Neural cell (in vitro differentiated cells): ENCODE data around the gene MEIS3. TPM values are rescaled to one million over a fixed set of nuclear protein-coding genes. Genes with fewer than 3 reads are reported as not detected.

Experiments
- H2AFZ ChIP-seq: fragments of 200-600, 300-800 bp; sonication (generic), shearing (Covaris generic); 2 replicates; pipeline ENCODE4 v1.6.0; 2014; ENCODE audit warnings: low read depth, mild to moderate bottlenecking, antibody characterized with exemption, low read length, moderate library complexity
- H3F3A ChIP-seq: fragments of 200-600 bp; shearing (Covaris generic); 2 replicates; pipeline ENCODE4 v1.6.1; 2016; ENCODE audit warnings: mild to moderate bottlenecking, moderate library complexity, mixed read lengths, antibody characterized with exemption, low read length; ENCODE audit not compliant: insufficient read depth, poor library complexity, severe bottlenecking
- H3K27ac ChIP-seq: fragments of 200-600, 300-800 bp; sonication (generic), shearing (Covaris generic); 2 replicates; pipeline ENCODE4 v1.5.1; 2014; ENCODE audit warnings: mild to moderate bottlenecking, low read length, moderate library complexity
- H3K27me3 ChIP-seq: fragments of 300-800, 200-600 bp; sonication (generic), shearing (Covaris generic); 2 replicates; pipeline ENCODE4 v1.6.0; 2014; ENCODE audit warnings: mild to moderate bottlenecking, low read depth, low read length, moderate library complexity; ENCODE audit not compliant: insufficient read depth
- H3K36me3 ChIP-seq: fragments of 300-800, 200-600 bp; sonication (generic), shearing (Covaris generic); 2 replicates; pipeline ENCODE4 v1.5.1; 2014; ENCODE audit warnings: mild to moderate bottlenecking, antibody characterized with exemption, low read length, moderate library complexity; ENCODE audit not compliant: insufficient read depth
- H3K4me2 ChIP-seq: fragments of 300-800, 200-600 bp; sonication (generic), shearing (Covaris generic); 2 replicates; pipeline ENCODE4 v1.6.0; 2014; ENCODE audit warnings: mild to moderate bottlenecking, low read length
- H3K4me3 ChIP-seq: fragments of 300-800, 200-600 bp; sonication (generic), shearing (Covaris generic); 2 replicates; pipeline ENCODE4 v1.5.1; 2014; ENCODE audit warnings: mild to moderate bottlenecking, low read length, moderate library complexity
- H3K79me2 ChIP-seq: fragments of 200-600 bp; shearing (Covaris generic); replicated peaks from 2 replicates; pipeline ENCODE4 v1.6.0; 2014; ENCODE audit warnings: mild to moderate bottlenecking, low read length, moderate library complexity; ENCODE audit not compliant: insufficient read depth
- H3K9ac ChIP-seq: fragments of 300-800, 200-600 bp; sonication (generic), shearing (Covaris generic); 2 replicates; pipeline ENCODE4 v1.6.1; 2016; ENCODE audit warnings: mild to moderate bottlenecking, low read length, mixed read lengths
- H3K9me2 ChIP-seq: fragments of 200-600 bp; shearing (Covaris generic); 2 replicates; pipeline ENCODE4 v1.6.1; 2016; ENCODE audit warnings: mild to moderate bottlenecking, low read length, mixed read lengths; ENCODE audit not compliant: insufficient read depth
- H3K9me3 ChIP-seq: fragments of 200-600, 300-800 bp; sonication (generic), shearing (Covaris generic); 2 replicates; pipeline ENCODE4 v1.6.1; 2016; ENCODE audit warnings: mild to moderate bottlenecking, mixed run types, low read length, moderate library complexity, mixed read lengths
- H4K20me1 ChIP-seq: fragments of 200-600 bp; shearing (Covaris generic); 2 replicates; pipeline ENCODE4 v1.6.1; 2016; ENCODE audit warnings: mild to moderate bottlenecking, mixed run types; ENCODE audit not compliant: insufficient read depth
- EP300 ChIP-seq: fragments of 450-650 bp; conservative IDR thresholded peaks from 2 replicates; pipeline ENCODE4 v1.6.1; 2014; ENCODE audit warnings: antibody characterized with exemption, mild to moderate bottlenecking, moderate library complexity; ENCODE audit not compliant: poor library complexity, severe bottlenecking
- EZH2 ChIP-seq: fragments of 200-600, 300-800 bp; shearing (Covaris generic), sonication (generic); IDR thresholded peaks from 2 replicates; pipeline ENCODE4 v1.6.1; 2014; ENCODE audit warnings: antibody characterized with exemption, low read length, borderline replicate concordance, mild to moderate bottlenecking; ENCODE audit not compliant: insufficient read depth, poor library complexity, severe bottlenecking
- MXI1 ChIP-seq: fragments of 450-650 bp; conservative IDR thresholded peaks from 2 replicates; pipeline ENCODE4 v1.6.1; 2014; ENCODE audit warnings: antibody characterized with exemption, mild to moderate bottlenecking; ENCODE audit not compliant: poor library complexity, severe bottlenecking
- POLR2AphosphoS5 ChIP-seq: IDR thresholded peaks from 2 replicates; pipeline ENCODE4 v1.6.1; 2012
- RAD21 ChIP-seq: fragments of 450-650 bp; conservative IDR thresholded peaks from 2 replicates; pipeline ENCODE4 v1.6.1; 2014; ENCODE audit warnings: antibody characterized with exemption, mild to moderate bottlenecking, moderate library complexity
- SMC3 ChIP-seq: fragments of 450-650 bp; conservative IDR thresholded peaks from 2 replicates; pipeline ENCODE4 v1.6.1; 2014; ENCODE audit warnings: antibody characterized with exemption, mild to moderate bottlenecking, moderate library complexity; ENCODE audit not compliant: poor library complexity
- TAF1 ChIP-seq: IDR thresholded peaks from 2 replicates; pipeline ENCODE4 v1.6.1; 2012; ENCODE audit warnings: low read depth
- polyA plus RNA-seq: library from polyadenylated mRNA; depleted of rRNA; stranded (reverse); fragments of >200 nt; gene quantifications from 2 replicates; pipeline ENCODE4 v1.2.3, GENCODE V29; 2014
- TF ChIP-seq, protein P1 (sequence below): fragments of 450-650 bp; IDR thresholded peaks from 2 replicates; pipeline ENCODE4 v1.5.1; 2014; ENCODE audit warnings: antibody characterized with exemption, mild to moderate bottlenecking, moderate library complexity; ENCODE audit not compliant: poor library complexity, severe bottlenecking
- TF ChIP-seq, protein P2 (sequence below): IDR thresholded peaks from 2 replicates; pipeline ENCODE4 v1.6.1; 2012; ENCODE audit warnings: borderline replicate concordance

The MEIS3 gene
- polyA plus RNA-seq, 1 donor from 2014 or later, result 379 TPM

GRCh38 chr19:47432091-47432490 is 12.8 kb upstream of the MEIS3 start:
- Histone ChIP-seq H4K20me1 (no peaks in the 10 kb centered on the region), H3K36me3 (no peaks in the 10 kb centered on the region), H3K9me3 (no peaks in the 10 kb centered on the region), H3K9me2 (no peaks in the 10 kb centered on the region), H3K27me3 (peaks cover 20% of the 10 kb centered on the region), H3K79me2 (no peaks in the 10 kb centered on the region), H3K27ac (no peak overlapping the region), H2AFZ (no peak overlapping the region), H3F3A (peaks cover under 1% of the 10 kb centered on the region), H3K4me3 (no peak overlapping the region), H3K9ac (no peak overlapping the region), H3K4me2 (no peak overlapping the region)
- no peak for TF ChIP-seq EZH2
- TF ChIP-seq, protein P1, sequence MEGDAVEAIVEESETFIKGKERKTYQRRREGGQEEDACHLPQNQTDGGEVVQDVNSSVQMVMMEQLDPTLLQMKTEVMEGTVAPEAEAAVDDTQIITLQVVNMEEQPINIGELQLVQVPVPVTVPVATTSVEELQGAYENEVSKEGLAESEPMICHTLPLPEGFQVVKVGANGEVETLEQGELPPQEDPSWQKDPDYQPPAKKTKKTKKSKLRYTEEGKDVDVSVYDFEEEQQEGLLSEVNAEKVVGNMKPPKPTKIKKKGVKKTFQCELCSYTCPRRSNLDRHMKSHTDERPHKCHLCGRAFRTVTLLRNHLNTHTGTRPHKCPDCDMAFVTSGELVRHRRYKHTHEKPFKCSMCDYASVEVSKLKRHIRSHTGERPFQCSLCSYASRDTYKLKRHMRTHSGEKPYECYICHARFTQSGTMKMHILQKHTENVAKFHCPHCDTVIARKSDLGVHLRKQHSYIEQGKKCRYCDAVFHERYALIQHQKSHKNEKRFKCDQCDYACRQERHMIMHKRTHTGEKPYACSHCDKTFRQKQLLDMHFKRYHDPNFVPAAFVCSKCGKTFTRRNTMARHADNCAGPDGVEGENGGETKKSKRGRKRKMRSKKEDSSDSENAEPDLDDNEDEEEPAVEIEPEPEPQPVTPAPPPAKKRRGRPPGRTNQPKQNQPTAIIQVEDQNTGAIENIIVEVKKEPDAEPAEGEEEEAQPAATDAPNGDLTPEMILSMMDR, result no peak
- TF ChIP-seq, protein P2, sequence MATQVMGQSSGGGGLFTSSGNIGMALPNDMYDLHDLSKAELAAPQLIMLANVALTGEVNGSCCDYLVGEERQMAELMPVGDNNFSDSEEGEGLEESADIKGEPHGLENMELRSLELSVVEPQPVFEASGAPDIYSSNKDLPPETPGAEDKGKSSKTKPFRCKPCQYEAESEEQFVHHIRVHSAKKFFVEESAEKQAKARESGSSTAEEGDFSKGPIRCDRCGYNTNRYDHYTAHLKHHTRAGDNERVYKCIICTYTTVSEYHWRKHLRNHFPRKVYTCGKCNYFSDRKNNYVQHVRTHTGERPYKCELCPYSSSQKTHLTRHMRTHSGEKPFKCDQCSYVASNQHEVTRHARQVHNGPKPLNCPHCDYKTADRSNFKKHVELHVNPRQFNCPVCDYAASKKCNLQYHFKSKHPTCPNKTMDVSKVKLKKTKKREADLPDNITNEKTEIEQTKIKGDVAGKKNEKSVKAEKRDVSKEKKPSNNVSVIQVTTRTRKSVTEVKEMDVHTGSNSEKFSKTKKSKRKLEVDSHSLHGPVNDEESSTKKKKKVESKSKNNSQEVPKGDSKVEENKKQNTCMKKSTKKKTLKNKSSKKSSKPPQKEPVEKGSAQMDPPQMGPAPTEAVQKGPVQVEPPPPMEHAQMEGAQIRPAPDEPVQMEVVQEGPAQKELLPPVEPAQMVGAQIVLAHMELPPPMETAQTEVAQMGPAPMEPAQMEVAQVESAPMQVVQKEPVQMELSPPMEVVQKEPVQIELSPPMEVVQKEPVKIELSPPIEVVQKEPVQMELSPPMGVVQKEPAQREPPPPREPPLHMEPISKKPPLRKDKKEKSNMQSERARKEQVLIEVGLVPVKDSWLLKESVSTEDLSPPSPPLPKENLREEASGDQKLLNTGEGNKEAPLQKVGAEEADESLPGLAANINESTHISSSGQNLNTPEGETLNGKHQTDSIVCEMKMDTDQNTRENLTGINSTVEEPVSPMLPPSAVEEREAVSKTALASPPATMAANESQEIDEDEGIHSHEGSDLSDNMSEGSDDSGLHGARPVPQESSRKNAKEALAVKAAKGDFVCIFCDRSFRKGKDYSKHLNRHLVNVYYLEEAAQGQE, result no peak
- no peak for TF ChIP-seq RAD21
- TF ChIP-seq TAF1, result no peak
- TF ChIP-seq POLR2AphosphoS5, result no peak
- no peak for TF ChIP-seq EP300
- no peak for TF ChIP-seq MXI1
- no peak for TF ChIP-seq SMC3

- H3K4me2 ChIP-seq, result no peak overlapping the region
- H3F3A ChIP-seq, result peaks cover 6% of the 10 kb centered on the region
- no peak overlapping the region for H2AFZ ChIP-seq
Observed at GRCh38 chr19:47430041-47430802, 10.9 kb upstream of the MEIS3 start.

More at GRCh38 chr19:47430041-47430802, 10.9 kb upstream of the MEIS3 start:
- Histone ChIP-seq H4K20me1 (no peaks in the 10 kb centered on the region), H3K79me2 (no peaks in the 10 kb centered on the region), H3K36me3 (no peaks in the 10 kb centered on the region), H3K27ac (no peak overlapping the region), H3K4me3 (no peak overlapping the region), H3K9ac (peak overlapping the region; percentile 20), H3K9me2 (no peaks in the 10 kb centered on the region), H3K27me3 (peaks cover 20% of the 10 kb centered on the region), H3K9me3 (no peaks in the 10 kb centered on the region)
- TF ChIP-seq TAF1 (no peak), EZH2 (no peak), RAD21 (no peak), SMC3 (no peak), POLR2AphosphoS5 (no peak)
- TF ChIP-seq, protein P2, result no peak
